Left lung (tissue), 10 donors: Measurements from ENCODE around the gene MRPS34. TPM values are rescaled to one million over a fixed set of nuclear protein-coding genes. Genes with fewer than 3 reads are reported as not detected.

ENCODE experiments used
- ATAC-seq: fragments of 200-7000 bp; cut with Tn5 transposase; one replicate; pipeline ENCODE4 v1.9.1; 2020; ENCODE audit warnings: moderate library complexity
- DNase-seq, 4 donors: peaks; one replicate each; pipeline ENCODE4 v3.0.0-alpha.2; 2013 to 2020
- H3K27ac ChIP-seq, 2 donors: fragments of 200-600 bp; sonication (generic) in 1 of 2; one replicate each; pipeline versions ENCODE4 v1.5.0 to v1.8.0; 2020 to 2021
- H3K27me3 ChIP-seq, 2 donors: fragments of 200-600 bp; sonication (generic) in 1 of 2; one replicate each; pipeline versions ENCODE4 v1.5.0 to v1.8.0; 2020 to 2021
- H3K36me3 ChIP-seq, 2 donors: fragments of 200-600 bp; sonication (generic) in 1 of 2; one replicate each; pipeline versions ENCODE4 v1.5.0 to v1.8.0; 2020 to 2021
- H3K4me1 ChIP-seq, 2 donors: fragments of 200-600 bp; one replicate each; pipeline ENCODE4 v1.8.0; 2021
- H3K4me3 ChIP-seq, 2 donors: fragments of 200-600 bp; sonication (generic) in 1 of 2; one replicate each; pipeline versions ENCODE4 v1.5.0 to v1.8.0; 2020 to 2021; ENCODE audit warnings: mild to moderate bottlenecking in 1 of 2
- H3K9me3 ChIP-seq, 2 donors: fragments of 200-600 bp; sonication (generic) in 1 of 2; one replicate each; pipeline versions ENCODE4 v1.5.0 to v1.8.0; 2020 to 2021
- CTCF ChIP-seq, 2 donors: fragments of 200-600 bp; sonication (generic) in 1 of 2; IDR thresholded peaks; one replicate each; pipeline versions ENCODE4 v1.5.0 to v1.8.0; 2021; ENCODE audit warnings: antibody characterized with exemption in 2 of 2
- intact Hi-C, 2 donors: fragments of 100-400 bp; cut with DNase I; formaldehyde crosslinking; loops; one replicate each; pipeline versions ENCODE4 v1.11.2 to v1.14.2; 2022
- polyA plus RNA-seq, 6 donors: library from polyadenylated mRNA; unstranded; fragments of 120-200 nt; gene quantifications; one replicate each; pipeline ENCODE4 v1.2.1, GENCODE V29; 2013; ENCODE audit not compliant: insufficient read length in 6 of 6
- total RNA-seq, 2 donors: library from RNA; stranded (reverse); fragmentation: NEBNext Ultra II Directional; extraction: Animal tissue kit (Norgen Biotek cat#: 25700); gene quantifications; one replicate each; pipeline ENCODE4 v1.2.1, GENCODE V29; 2021
- donor health status: DM: no; HTN: yes; CAD: no.
- donor health status: DM: no; HTN: no; CAD: no.

MRPS34 gene
- total and polyA plus RNA-seq, 8 donors: 47.5 to 91.5 (median 64.1) TPM

GRCh38 chr16:1817276-1817589 lies 44.3 kb upstream of the MRPS34 start:
- peaks cover 0 to 87% of the 10 kb centered on the region in 2 donors for H3K36me3 ChIP-seq
- ATAC-seq: no peak
- intact Hi-C loops: no loop called here
- H3K9me3 ChIP-seq: no peaks in the 10 kb centered on the region
- no peak for DNase-seq
- peaks cover 0 to 7% of the 10 kb centered on the region in 2 donors for H3K4me1 ChIP-seq
- H3K4me3 ChIP-seq: no peak overlapping the region
- H3K27me3 ChIP-seq: no peaks in the 10 kb centered on the region
- no peak overlapping the region for H3K27ac ChIP-seq
- TF ChIP-seq CTCF (IDR thresholded peaks at IDR 0.05): no peak

GRCh38 chr16:1816396-1817275 lies 43.7 kb upstream of the MRPS34 start:
- intact Hi-C loops: no loop called here
- H3K36me3 ChIP-seq: peaks cover 0 to 81% of the 10 kb centered on the region in 2 donors

GRCh38 chr16:1815461-1815860 lies 42.5 kb upstream of the MRPS34 start:
- no peaks in the 10 kb centered on the region for H3K9me3 ChIP-seq
- no peak for ATAC-seq
- peaks cover 0 to 73% of the 10 kb centered on the region in 2 donors for H3K36me3 ChIP-seq
- no peak for DNase-seq
- no peak overlapping the region for H3K27ac ChIP-seq
- TF ChIP-seq CTCF (IDR thresholded peaks at IDR 0.05): no peak
- intact Hi-C loops: no loop called here
- no peak overlapping the region for H3K4me3 ChIP-seq
- no peaks in the 10 kb centered on the region for H3K27me3 ChIP-seq
- H3K4me1 ChIP-seq: peaks cover 0 to 7% of the 10 kb centered on the region in 2 donors

More at GRCh38 chr16:1816396-1817275, 43.7 kb upstream of the MRPS34 start:
- TF ChIP-seq CTCF (IDR thresholded peaks at IDR 0.05): no peak
- Histone ChIP-seq H3K4me1 (peaks cover 0 to 7% of the 10 kb centered on the region in 2 donors), H3K27me3 (no peaks in the 10 kb centered on the region), H3K4me3 (no peak overlapping the region), H3K9me3 (no peaks in the 10 kb centered on the region), H3K27ac (no peak overlapping the region)
- ATAC-seq (no peak), DNase-seq (no peak)

- Histone ChIP-seq H3K4me1 (peaks cover 0 to 7% of the 10 kb centered on the region in 2 donors), H3K27me3 (no peaks in the 10 kb centered on the region), H3K36me3 (peaks cover 0 to 74% of the 10 kb centered on the region in 2 donors), H3K9me3 (no peaks in the 10 kb centered on the region), H3K27ac (no peak overlapping the region), H3K4me3 (no peak overlapping the region)
- DNase-seq (peak; percentile 67 to 92 (median 87)), ATAC-seq (peak; percentile 99)
- TF ChIP-seq CTCF (IDR thresholded peaks at IDR 0.05): peak; percentile 23 to 46
- intact Hi-C loops: no loop called here
Measured at GRCh38 chr16:1812732-1813163, 39.8 kb upstream of the MRPS34 start.

GRCh38 chr16:1810536-1810935 lies 37.6 kb upstream of the MRPS34 start:
- Histone ChIP-seq H3K9me3 (no peaks in the 10 kb centered on the region), H3K4me3 (no peak overlapping the region), H3K4me1 (peaks cover 0 to 7% of the 10 kb centered on the region in 2 donors), H3K27me3 (no peaks in the 10 kb centered on the region), H3K27ac (no peak overlapping the region), H3K36me3 (peaks cover 0 to 60% of the 10 kb centered on the region in 2 donors)
- intact Hi-C loops: no loop called here
- DNase-seq (peak in 1 of 4 donors; percentile 33), ATAC-seq (no peak)
- no peak for TF ChIP-seq CTCF (IDR thresholded peaks at IDR 0.05)
